Activated naive CD8-positive, alpha-beta T cell treated with anti-CD3 and anti-CD28 coated beads, Interleukin-2, amount 50 U/mL, for 16 hours (primary cell): ENCODE data around the gene DTNA.

Experiments used
- DNase-seq: peaks from one replicate; pipeline ENCODE4 v3.0.0-alpha.2; 2020; ENCODE audit warnings: low read depth, low spot score

DTNA gene

GRCh38 chr18:34806527-34806926, 96.4 kb downstream of the DTNA start:
- no peak for DNase-seq

GRCh38 chr18:34807106-34807796, 97.2 kb downstream of the DTNA start:
- DNase-seq, result no peak

GRCh38 chr18:34808389-34808788, 98.3 kb downstream of the DTNA start:
- no peak for DNase-seq

GRCh38 chr18:34809451-34810072, 99.5 kb downstream of the DTNA start:
- DNase-seq, result no peak

- DNase-seq, result no peak
Observed at GRCh38 chr18:34816183-34816582, 106.1 kb downstream of the DTNA start.

- DNase-seq, result no peak
Observed at GRCh38 chr18:34817636-34818035, 107.5 kb downstream of the DTNA start.

GRCh38 chr18:34818064-34818463, 108.0 kb downstream of the DTNA start:
- no peak for DNase-seq

- no peak for DNase-seq
Observed at GRCh38 chr18:34820360-34821065, 110.4 kb downstream of the DTNA start.

GRCh38 chr18:34821669-34822210, 111.6 kb downstream of the DTNA start:
- DNase-seq, result no peak

GRCh38 chr18:34828093-34828492, 118.0 kb downstream of the DTNA start:
- no peak for DNase-seq

- DNase-seq, result no peak
Observed at GRCh38 chr18:34834897-34835296, 124.8 kb downstream of the DTNA start.

GRCh38 chr18:34835466-34835865, 125.4 kb downstream of the DTNA start:
- DNase-seq, result no peak

- DNase-seq, result no peak
Observed at GRCh38 chr18:34837769-34838272, 127.7 kb downstream of the DTNA start.

- DNase-seq, result no peak
Observed at GRCh38 chr18:34838669-34839068, 128.6 kb downstream of the DTNA start.

- no peak for DNase-seq
Observed at GRCh38 chr18:34840256-34840826, 130.2 kb downstream of the DTNA start.

- no peak for DNase-seq
Observed at GRCh38 chr18:34841891-34842290, 131.8 kb downstream of the DTNA start.

GRCh38 chr18:34844072-34844471, 134.0 kb downstream of the DTNA start:
- DNase-seq, result no peak

- DNase-seq, result no peak
Observed at GRCh38 chr18:34844732-34845459, 134.8 kb downstream of the DTNA start.

- DNase-seq, result no peak
Observed at GRCh38 chr18:34847408-34847807, 137.3 kb downstream of the DTNA start.

GRCh38 chr18:34848156-34848555, 138.1 kb downstream of the DTNA start:
- no peak for DNase-seq

- DNase-seq, result no peak
Observed at GRCh38 chr18:34848695-34849094, 138.6 kb downstream of the DTNA start.
